HepG2 (cell line): Measurements from ENCODE around the gene BCL7A. TPM values are rescaled to one million over a fixed set of nuclear protein-coding genes. Genes with fewer than 3 reads are reported as not detected.

Source experiments
- ATAC-seq: fragments of 200-7000 bp; cut with Tn5 transposase; 3 replicates; pipeline ENCODE4 v1.9.1; 2020; ENCODE audit warnings: mild to moderate bottlenecking, moderate library complexity
- BruUV-seq: library from RNA; stranded (reverse); fragments of 400-500 nt; replicated peaks from 2 replicates; lab custom pipeline; 2021; lab: Mats Ljungman, UMichigan
- CTCF ChIA-PET: fragments of 300-600 bp; formaldehyde crosslinking; extraction: SDS; loops from one replicate; lab custom pipeline; 2021; ENCODE audit warnings: low total read pairs, inconsistent platforms, low intra/inter-chr PET ratio; lab: Yijun Ruan, JAX
- POLR2A ChIA-PET: fragments of 350-600 bp; sonication (Branson Sonifier 250); formaldehyde crosslinking; loops from one replicate; lab custom pipeline; 2020; ENCODE audit warnings: antibody characterized with exemption, inconsistent platforms; lab: Yijun Ruan, JAX
- DNase-seq: peaks from one replicate; pipeline ENCODE4 v3.0.0-alpha.2; 2015; ENCODE audit warnings: low spot score
- FAIRE-seq: peaks from 3 replicates; lab custom pipeline; 2011; peaks lifted over from hg19 to GRCh38; lab: Jason Lieb, UNC
- H2AFZ ChIP-seq: one replicate; pipeline ENCODE4 v1.6.1; 2011; ENCODE audit warnings: low read length, inconsistent platforms
- H3K27ac ChIP-seq: fragments of 300-600 bp; 3 replicates; pipeline ENCODE4 v1.8.0; 2011; ENCODE audit warnings: mixed run types, mild to moderate bottlenecking, mixed read lengths, low read length, inconsistent platforms; ENCODE audit not compliant: insufficient read depth; ENCODE audit errors: extremely low read length
- H3K27me3 ChIP-seq, 2 experiments: fragments of 200-600 bp in 1 of 2; 2 replicates in 1 of 2; 3 replicates in 1 of 2; pipeline versions ENCODE4 v1.6.0 to v1.8.0; 2011; ENCODE audit warnings: low read length in 2 of 2, mild to moderate bottlenecking in 2 of 2, moderate library complexity in 2 of 2, inconsistent platforms in 1 of 2; ENCODE audit not compliant: insufficient read depth in 2 of 2, control insufficient read depth in 1 of 2
- H3K36me3 ChIP-seq, 2 experiments: fragments of 200-600 bp in 1 of 2; replicated peaks in 1 of 2; 2 replicates in 1 of 2; 3 replicates in 1 of 2; pipeline versions ENCODE4 v1.5.1 to v1.8.0; 2011; ENCODE audit warnings: low read length in 2 of 2, inconsistent platforms in 1 of 2; ENCODE audit not compliant: insufficient read depth in 2 of 2, control insufficient read depth in 1 of 2
- H3K4me1 ChIP-seq: 2 replicates; pipeline ENCODE4 v1.5.1; 2012; ENCODE audit warnings: low read length, inconsistent platforms; ENCODE audit not compliant: insufficient read depth
- H3K4me2 ChIP-seq: 2 replicates; pipeline ENCODE4 v1.6.0; 2011; ENCODE audit warnings: low read depth, low read length, inconsistent platforms
- H3K4me3 ChIP-seq, 3 experiments: fragments of 200-600 bp in 1 of 3; sonication (generic), shearing (Covaris generic) in 1 of 3; replicated peaks in 1 of 3; 2 replicates each; pipeline ENCODE4 v1.5.1; 2011 to 2016; ENCODE audit warnings: low read length in 3 of 3, inconsistent platforms in 2 of 3, low read depth in 2 of 3, mild to moderate bottlenecking in 2 of 3, control low read depth in 1 of 3, mixed read lengths in 1 of 3; ENCODE audit not compliant: insufficient read depth in 1 of 3
- H3K79me2 ChIP-seq: one replicate; pipeline ENCODE4 v1.6.1; 2011; ENCODE audit warnings: low read length, inconsistent platforms; ENCODE audit not compliant: insufficient read depth
- H3K9ac ChIP-seq: 2 replicates; pipeline ENCODE4 v1.6.0; 2011; ENCODE audit warnings: mild to moderate bottlenecking, low read depth, low read length, inconsistent platforms; ENCODE audit not compliant: insufficient read depth
- H3K9me3 ChIP-seq: 2 replicates; pipeline ENCODE4 v1.5.1; 2012; ENCODE audit warnings: mild to moderate bottlenecking, low read length
- H4K20me1 ChIP-seq: 2 replicates; pipeline ENCODE4 v1.6.0; 2011; ENCODE audit warnings: inconsistent platforms, mild to moderate bottlenecking, low read length, moderate library complexity; ENCODE audit not compliant: insufficient read depth
- CBX2 ChIP-seq, 2 experiments: fragments of 200-600 bp in 1 of 2; sonication (generic); formaldehyde crosslinking in 1 of 2; IDR thresholded peaks; 2 replicates each; pipeline versions ENCODE4 v1.7.0 to v1.8.1; 2018 to 2022; ENCODE audit warnings: low read depth in 2 of 2, low read length in 1 of 2, mild to moderate bottlenecking in 1 of 2, missing genetic modification reagents in 1 of 2
- EED ChIP-seq: sonication (generic); formaldehyde crosslinking; IDR thresholded peaks from 2 replicates; pipeline ENCODE4 v1.5.0; 2020; ENCODE audit warnings: mild to moderate bottlenecking, missing genetic modification reagents
- ELK4 ChIP-seq: sonication (generic); formaldehyde crosslinking; IDR thresholded peaks from 2 replicates; pipeline ENCODE4 v1.9.0; 2021; ENCODE audit warnings: missing genetic modification reagents, borderline replicate concordance
- HDAC6 ChIP-seq: fragments of 200-600 bp; sonication (generic); IDR thresholded peaks from 2 replicates; pipeline ENCODE4 v1.7.0; 2017; ENCODE audit warnings: mild to moderate bottlenecking, antibody characterized with exemption, low read length, low read depth
- HMG20A ChIP-seq: IDR thresholded peaks from 2 replicates; pipeline ENCODE4 v1.6.1; 2016; ENCODE audit warnings: borderline replicate concordance
- LCORL ChIP-seq, 2 experiments: fragments of 450-650 bp in 1 of 2; sonication (generic) in 1 of 2; formaldehyde crosslinking in 1 of 2; IDR thresholded peaks; 2 replicates each; pipeline versions ENCODE4 v1.5.0 to v1.6.1; 2017 to 2020; ENCODE audit warnings: antibody characterized with exemption in 1 of 2, missing genetic modification reagents in 1 of 2
- NR2F6 ChIP-seq, 2 experiments: IDR thresholded peaks; 2 replicates each; pipeline ENCODE4 v1.6.1; 2016; ENCODE audit warnings: antibody characterized with exemption in 1 of 2, mild to moderate bottlenecking in 1 of 2
- SCMH1 ChIP-seq: sonication (generic); formaldehyde crosslinking; IDR thresholded peaks from 2 replicates; pipeline ENCODE4 v1.9.0; 2021; ENCODE audit warnings: missing genetic modification reagents, mild to moderate bottlenecking, borderline replicate concordance
- SETDB1 ChIP-seq: sonication (generic); formaldehyde crosslinking; IDR thresholded peaks from 2 replicates; pipeline ENCODE4 v1.5.1; 2020; ENCODE audit warnings: missing genetic modification reagents, mild to moderate bottlenecking, borderline replicate concordance
- TFE3 ChIP-seq: IDR thresholded peaks from 2 replicates; pipeline ENCODE4 v1.6.1; 2016
- ZNF616 ChIP-seq: sonication (generic); formaldehyde crosslinking; IDR thresholded peaks from 2 replicates; pipeline ENCODE4 v1.5.0; 2020; ENCODE audit warnings: low read depth, mild to moderate bottlenecking, missing genetic modification reagents
- ZNF883 ChIP-seq: sonication (generic); formaldehyde crosslinking; IDR thresholded peaks from 2 replicates; pipeline ENCODE4 v1.5.1; 2020; ENCODE audit warnings: mild to moderate bottlenecking, missing genetic modification reagents; ENCODE audit errors: not compliant biosample characterization
- WGBS: methylation state at CpG from one replicate; pipeline ENCODE4 v1.1.6; 2017; ENCODE audit warnings: low lambda C conversion rate; 5-methylcytosine and 5-hydroxymethylcytosine counted together
- in situ Hi-C: cut with HindIII; loops from 2 replicates; pipeline ENCODE4 v1.10.0; 2017; ENCODE audit warnings: low pct_unique_long_range_greater_than_20kb; ENCODE audit not compliant: extremely low pct_ligation_motif_present
- intact Hi-C: fragments of 100-400 bp; cut with micrococcal nuclease; formaldehyde crosslinking; loops from one replicate; pipeline ENCODE4 v1.10.0; 2022; ENCODE audit not compliant: unreplicated experiment
- polyA plus RNA-seq, 8 experiments: library from polyadenylated mRNA; depleted of rRNA in 3 of 8; stranded (reverse) in 7 of 8; unstranded in 1 of 8; fragments of >200 nt; fragmentation: Illumina TruSeq in 4 of 8; extraction: Trizol in 4 of 8; gene quantifications; 2 replicates each; pipeline versions ENCODE4 v1.2.1 to v1.2.3, GENCODE V29; 2011 to 2016; ENCODE audit warnings: low read depth in 4 of 8, missing spikeins in 1 of 8, mixed read lengths in 1 of 8; ENCODE audit not compliant: insufficient read depth in 1 of 8
- total RNA-seq, 5 experiments: library from RNA; depleted of rRNA; stranded (reverse); fragments of >200 nt; fragmentation: Illumina TruSeq; extraction: Trizol; gene quantifications; 2 replicates each; pipeline ENCODE4 v1.2.3, GENCODE V29; 2016; ENCODE audit warnings: low read depth in 1 of 5

The BCL7A gene
- total and polyA plus RNA-seq, 2 of the 13 experiments (the other 11 are each of a cell fraction or from before 2014, with no cell fraction given), result 4.1 to 6.2 TPM

- BruUV-seq, result no TSS peak
- Histone ChIP-seq H3K27me3 (no peaks in the 10 kb centered on the region), H3K4me1 (peaks cover 52% of the 10 kb centered on the region), H3K4me2 (peak overlapping the region; percentile 58), H3K79me2 (peaks cover 18% of the 10 kb centered on the region), H3K9ac (no peak overlapping the region), H2AFZ (no peak overlapping the region), H3K9me3 (no peaks in the 10 kb centered on the region), H4K20me1 (peaks cover 24% of the 10 kb centered on the region; the same call in 1 of the 2 replicates), H3K36me3 (no peaks in the 10 kb centered on the region), H3K4me3 (no peak overlapping the region; a peak in 1 of 6 replicates), H3K27ac (no peak overlapping the region)
- no peak for FAIRE-seq
- CTCF ChIA-PET, result no interaction called here
- intact Hi-C loops, result no loop called here
- peak; percentile 69 for ATAC-seq
- in situ Hi-C loops, result no loop called here
- TF ChIP-seq HDAC6, result no peak
- TF ChIP-seq NR2F6 (IDR thresholded peaks at IDR 0.05), result 0 out of 2 replicates have a peak, but pooled peaks have one; percentile 43
- TF ChIP-seq NR2F6 (CRISPR knock-in tag; IDR thresholded peaks at IDR 0.05), result no peak
- DNase-seq, result no peak
- WGBS, result 63% methylated on average over 2 of the region's 2 CpGs
- POLR2A ChIA-PET, result interaction anchor here (0.6 to 3.0 kb wide), 4 partner anchors 8 to 560 kb away, joined by 3 to 13 read pairs (median 6); partner anchors contain the start of gene MLXIP
Measured at GRCh38 chr12:122097584-122097926, 75.9 kb downstream of the BCL7A start.

- Histone ChIP-seq H3K4me1 (peaks cover 47% of the 10 kb centered on the region), H3K79me2 (peaks cover 12% of the 10 kb centered on the region), H3K4me3 (no peak overlapping the region; a peak in 1 of 6 replicates), H3K4me2 (peak overlapping the region; percentile 58), H3K27me3 (no peaks in the 10 kb centered on the region), H4K20me1 (peaks cover 24% of the 10 kb centered on the region; the same call in 1 of the 2 replicates), H3K9me3 (no peaks in the 10 kb centered on the region), H3K9ac (no peak overlapping the region), H3K27ac (peak overlapping the region; percentile 21), H2AFZ (no peak overlapping the region), H3K36me3 (no peaks in the 10 kb centered on the region)
- 52% methylated on average over 9 of the region's 10 CpGs for WGBS
- CTCF ChIA-PET, result no interaction called here
- peak; percentile 46 for DNase-seq
- no TSS peak for BruUV-seq
- ATAC-seq, result peak; percentile 80
- intact Hi-C loops, result no loop called here
- POLR2A ChIA-PET, result interaction anchor here (0.6 to 3.0 kb wide), 4 partner anchors 9 to 561 kb away, joined by 3 to 13 read pairs (median 6); partner anchors contain the start of gene MLXIP
- in situ Hi-C loops, result no loop called here
- peak; percentile 15 for FAIRE-seq
- TF ChIP-seq NR2F6 (IDR thresholded peaks at IDR 0.05), result no peak; the same call in 1 of the 2 replicates
- peak; percentile 68; the same call in 1 of the 2 replicates for TF ChIP-seq NR2F6 (CRISPR knock-in tag; IDR thresholded peaks at IDR 0.05)
- peak; percentile 27; the same call in 1 of the 2 replicates for TF ChIP-seq HMG20A (CRISPR knock-in tag)
- TF ChIP-seq SCMH1 (CRISPR knock-in tag), result no peak
- TF ChIP-seq ZNF883 (CRISPR knock-in tag), result no peak
- no peak for TF ChIP-seq CBX2 (IDR thresholded peaks at IDR 0.05; ENCODE audit: low read depth, low read length)
- no peak for TF ChIP-seq CBX2 (CRISPR knock-in tag; IDR thresholded peaks at IDR 0.05; ENCODE audit: low read depth)
- no peak for TF ChIP-seq LCORL (IDR thresholded peaks at IDR 0.05)
- TF ChIP-seq LCORL (CRISPR knock-in tag; IDR thresholded peaks at IDR 0.05), result no peak
- no peak for TF ChIP-seq TFE3 (CRISPR knock-in tag)
- TF ChIP-seq ELK4 (CRISPR knock-in tag), result no peak
- TF ChIP-seq ZNF616 (CRISPR knock-in tag), result no peak
- TF ChIP-seq SETDB1 (CRISPR knock-in tag), result no peak
- TF ChIP-seq EED (CRISPR knock-in tag), result no peak
Measured at GRCh38 chr12:122097927-122098756, 76.5 kb downstream of the BCL7A start.
